Stimulated activated CD4-positive, alpha-beta T cell treated with anti-CD3 and anti-CD28 coated beads, TNF-alpha, amount 100 ng/mL, for 24 hours (primary cell): ENCODE data around the gene TNC.

Experiments used
- DNase-seq, 3 experiments: peaks; one replicate each; pipeline ENCODE4 v3.0.0-alpha.2; 2020; ENCODE audit warnings: low read depth in 3 of 3

The TNC gene

DNA sequence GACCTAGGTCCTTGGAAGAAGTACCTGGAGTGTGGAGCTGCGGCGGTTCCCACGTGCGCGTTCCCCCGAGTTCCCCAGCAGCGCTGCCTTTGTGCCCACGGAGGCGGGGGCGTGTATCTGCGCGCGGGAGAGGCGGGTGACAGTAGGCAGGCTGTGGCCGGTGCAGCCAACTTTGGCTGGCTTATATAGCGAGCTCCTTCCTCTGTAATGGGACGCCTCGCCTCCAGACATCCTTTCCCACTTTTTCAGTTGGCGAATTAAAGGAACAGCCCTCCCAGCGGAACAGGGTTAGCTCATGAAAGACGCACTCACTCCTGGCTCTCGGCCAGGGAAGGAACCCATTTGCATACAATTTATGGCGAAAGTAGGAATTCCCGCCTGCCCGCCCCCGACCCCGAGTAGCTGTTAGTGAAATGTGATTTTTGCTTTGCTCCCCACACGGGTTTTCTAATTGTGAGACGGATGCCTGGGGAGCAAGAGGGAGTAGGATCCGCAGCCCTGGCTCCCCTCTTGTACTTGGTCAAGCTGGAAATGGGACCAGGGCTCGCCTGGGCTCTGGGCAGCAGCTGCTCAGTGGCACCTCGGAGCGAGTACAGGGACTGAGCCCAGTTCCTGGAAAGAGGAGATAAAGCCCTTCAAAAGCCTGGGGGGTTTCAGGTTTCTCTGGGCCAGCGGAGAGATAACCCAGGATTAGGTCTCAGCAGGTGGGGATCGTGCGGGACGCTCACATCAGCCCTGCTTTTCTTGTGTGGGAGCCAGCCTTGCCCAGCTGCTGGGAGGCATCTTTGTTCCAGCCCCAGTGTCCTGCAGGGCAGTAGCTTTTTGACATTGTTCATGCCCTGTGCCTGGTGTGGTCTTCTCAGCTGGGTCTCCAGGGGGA is at the start of gene TNC:
TSS of gene TNC (minus strand) at position 159 of the 880 bp plus-strand sequence. CDS start 27,139 bp downstream, outside the sequence.
- no peak for DNase-seq

DNA sequence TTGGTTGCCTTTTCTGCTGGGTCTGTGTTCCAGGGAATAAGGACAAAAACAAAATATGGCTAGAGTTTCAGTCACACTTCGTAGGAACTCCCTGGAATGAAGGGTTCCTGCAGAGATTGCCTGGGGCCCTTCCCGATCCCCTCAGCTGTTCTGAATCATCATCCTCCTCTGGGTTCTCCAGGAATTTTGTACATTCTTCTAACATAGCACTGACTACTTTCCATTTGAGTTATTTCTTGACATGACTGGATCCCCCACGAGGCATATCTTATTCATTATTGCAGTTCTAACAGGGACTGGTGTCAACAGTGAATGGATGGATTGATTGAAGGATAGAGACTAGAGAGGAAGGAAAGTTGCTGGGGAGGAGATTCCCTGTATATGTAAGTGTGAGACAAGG is 49.2 kb upstream of the TNC start:
- DNase-seq, result no peak

DNA sequence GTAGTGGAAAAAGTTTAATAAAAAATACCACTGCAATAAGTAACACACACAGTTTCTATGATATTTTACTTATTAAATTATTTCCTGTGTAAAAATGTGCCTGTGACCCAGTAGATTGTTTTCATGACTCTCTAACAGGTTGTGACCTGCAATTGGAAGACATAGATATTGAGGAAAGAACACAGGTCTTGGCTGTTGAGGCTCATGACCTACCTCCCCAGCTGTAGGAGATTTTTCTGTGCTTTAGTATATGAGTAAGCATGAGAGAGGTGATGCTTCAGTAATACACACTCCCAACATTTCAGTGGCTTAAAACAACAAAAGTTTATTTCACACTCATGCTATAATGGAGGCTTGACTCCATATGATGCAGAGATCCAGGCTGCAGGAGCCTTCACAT is 47.3 kb upstream of the TNC start:
- DNase-seq, result no peak

DNA sequence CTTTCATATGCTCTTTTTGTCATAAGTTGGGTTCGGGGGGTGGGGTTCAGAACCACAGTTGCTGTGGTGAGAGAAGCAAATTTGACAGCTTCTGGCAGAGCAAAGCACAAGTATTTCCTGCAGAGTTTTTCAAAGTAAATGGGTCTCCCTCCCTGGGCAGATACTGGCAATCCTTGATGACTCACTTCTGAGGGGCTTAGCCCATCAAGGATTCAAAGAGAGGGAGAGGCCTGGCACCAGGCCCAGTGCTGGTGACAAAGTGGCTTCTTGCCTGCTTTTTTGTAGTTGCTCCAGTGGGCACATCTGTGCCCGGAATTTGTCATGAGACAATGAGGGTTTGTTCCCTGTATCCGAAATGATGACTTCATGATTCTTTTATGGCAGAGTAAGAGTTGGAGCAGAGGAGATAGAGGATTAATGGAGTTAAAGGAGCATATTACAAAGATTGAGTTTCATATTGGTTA is 46.6 kb upstream of the TNC start:
- no peak for DNase-seq

DNA sequence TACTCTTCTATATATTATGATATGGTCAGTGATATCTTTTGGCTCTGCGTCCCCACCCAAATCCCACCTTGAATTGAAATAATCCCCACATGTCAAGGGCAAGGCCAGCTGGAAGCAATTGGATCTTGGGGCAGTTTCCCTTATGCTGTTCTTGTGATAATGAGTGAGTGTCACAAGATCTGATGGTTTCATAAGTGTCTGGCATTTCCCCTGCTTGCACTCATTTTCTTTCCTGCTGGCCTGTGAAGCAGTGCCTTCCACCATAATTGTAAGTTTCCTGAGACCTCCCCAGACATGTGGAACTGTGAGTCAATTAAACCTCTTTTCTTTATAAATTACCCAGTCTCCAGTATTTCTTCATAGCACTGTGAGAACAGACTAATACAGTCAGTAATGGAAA is 45.0 kb upstream of the TNC start:
- DNase-seq, result no peak

DNA sequence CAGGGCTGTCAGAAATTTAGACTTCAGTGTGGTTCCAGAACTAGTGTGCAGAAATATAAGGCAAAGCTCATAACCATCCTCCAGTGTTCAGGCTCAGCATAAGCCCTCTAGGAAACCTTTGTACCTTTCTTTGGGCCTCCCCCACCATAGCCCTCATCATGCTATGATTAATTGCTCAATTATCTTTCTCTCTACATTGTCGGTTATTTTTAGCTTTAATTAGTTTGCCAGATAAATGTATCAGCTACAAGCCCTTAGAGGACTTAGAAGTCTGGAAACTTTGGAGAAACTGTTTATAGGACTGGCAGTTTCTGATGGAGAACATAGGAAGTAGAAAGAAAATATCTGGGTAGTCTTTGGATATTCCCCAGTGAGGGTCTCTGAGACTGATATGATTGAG is 43.5 kb upstream of the TNC start:
- DNase-seq, result no peak

DNA sequence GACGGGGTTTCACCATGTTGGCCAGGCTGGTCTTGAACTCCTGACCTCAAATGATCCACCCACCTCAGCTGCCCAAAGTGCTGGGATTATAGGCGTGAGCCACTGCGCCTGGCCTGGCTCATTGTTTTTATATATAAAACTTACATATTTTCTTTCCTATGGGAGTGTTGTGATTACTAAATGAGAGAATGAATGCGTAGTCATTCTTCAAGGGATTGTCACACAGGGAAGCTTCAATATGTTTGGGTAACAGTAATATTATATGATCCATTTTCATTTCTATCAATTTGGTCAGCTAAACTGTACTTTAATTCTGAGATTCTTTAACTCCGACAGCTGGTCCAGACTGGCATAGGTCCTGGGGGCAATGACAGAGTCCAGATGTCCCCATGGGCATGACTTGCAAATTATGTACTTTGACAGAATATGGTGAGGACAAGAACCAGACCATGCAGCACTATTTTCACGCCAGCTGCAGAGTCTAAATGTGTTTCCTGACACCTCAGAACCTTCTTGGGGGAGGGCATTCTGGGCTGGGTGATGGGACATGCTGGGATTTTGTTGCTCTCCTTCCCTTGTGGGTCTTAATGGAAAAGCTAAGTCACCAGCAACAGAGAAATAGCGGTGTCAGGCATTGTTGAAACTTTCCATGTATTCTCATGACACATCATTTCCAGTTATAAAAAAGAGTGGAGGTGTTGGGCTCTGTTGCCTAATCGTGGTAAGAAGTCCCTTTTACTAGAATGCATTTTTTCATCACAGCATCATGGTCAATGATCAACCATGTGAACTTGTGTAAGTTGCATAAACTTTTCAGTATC is 40.9 kb upstream of the TNC start:
- no peak for DNase-seq

DNA sequence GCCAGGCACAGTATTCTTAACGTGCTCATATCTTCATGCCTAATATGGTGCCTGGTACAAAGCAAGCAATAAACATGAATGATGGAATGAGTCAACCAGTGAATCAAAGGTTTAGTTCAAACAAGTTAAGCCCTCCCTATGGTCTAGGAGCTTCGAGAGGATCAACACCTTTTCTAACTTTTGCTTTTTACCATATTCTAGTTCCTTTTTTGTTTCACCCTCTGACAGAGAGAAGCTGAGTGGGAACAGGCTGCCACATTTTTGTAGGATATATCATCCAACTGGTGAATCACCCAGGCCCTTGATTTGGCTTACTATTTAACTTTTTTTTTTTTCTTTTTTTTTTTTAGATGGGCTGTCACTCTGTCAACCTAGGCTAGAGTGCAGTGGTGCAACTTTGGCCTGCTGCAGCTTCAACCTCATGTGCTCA is 39.3 kb upstream of the TNC start:
- no peak for DNase-seq

DNA sequence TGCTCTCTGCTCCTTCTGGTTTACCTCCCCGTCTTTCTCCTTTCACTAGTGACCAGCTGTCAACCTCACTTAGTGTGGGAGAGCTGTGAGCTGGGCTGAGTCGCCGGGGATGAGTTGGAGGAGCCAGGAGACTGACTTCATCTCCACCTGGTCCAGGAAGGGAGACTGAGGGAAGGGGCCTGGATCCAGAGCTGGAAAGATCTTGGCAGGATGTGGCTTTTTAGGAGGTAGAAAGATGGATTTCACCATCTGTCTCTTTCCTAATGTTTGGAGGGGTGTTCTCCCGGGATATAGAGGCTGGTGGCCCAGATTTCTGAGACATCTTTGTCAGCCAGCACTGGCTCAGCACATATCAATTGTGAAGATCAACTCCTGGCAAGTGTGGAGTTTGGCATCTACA is 37.1 kb upstream of the TNC start:
- no peak for DNase-seq

DNA sequence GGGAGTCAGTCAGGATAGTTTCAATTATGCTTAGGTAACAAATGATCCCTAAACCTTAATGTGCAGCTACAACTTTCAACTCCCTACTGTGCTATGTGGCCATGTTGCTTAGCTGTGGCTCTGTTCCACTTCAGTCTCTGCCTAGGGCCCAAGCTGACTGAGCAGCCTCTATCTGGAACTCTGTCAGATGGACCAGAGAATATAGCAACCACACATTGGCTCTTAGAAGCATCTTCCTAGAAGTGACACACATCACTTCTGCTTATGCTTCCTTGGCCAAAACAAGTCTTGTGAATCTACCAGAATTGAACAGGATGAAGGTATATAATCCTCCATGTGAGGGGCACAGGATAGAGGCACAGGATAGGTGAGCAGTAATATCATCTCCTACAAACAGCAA is 36.7 kb upstream of the TNC start:
- no peak for DNase-seq

DNA sequence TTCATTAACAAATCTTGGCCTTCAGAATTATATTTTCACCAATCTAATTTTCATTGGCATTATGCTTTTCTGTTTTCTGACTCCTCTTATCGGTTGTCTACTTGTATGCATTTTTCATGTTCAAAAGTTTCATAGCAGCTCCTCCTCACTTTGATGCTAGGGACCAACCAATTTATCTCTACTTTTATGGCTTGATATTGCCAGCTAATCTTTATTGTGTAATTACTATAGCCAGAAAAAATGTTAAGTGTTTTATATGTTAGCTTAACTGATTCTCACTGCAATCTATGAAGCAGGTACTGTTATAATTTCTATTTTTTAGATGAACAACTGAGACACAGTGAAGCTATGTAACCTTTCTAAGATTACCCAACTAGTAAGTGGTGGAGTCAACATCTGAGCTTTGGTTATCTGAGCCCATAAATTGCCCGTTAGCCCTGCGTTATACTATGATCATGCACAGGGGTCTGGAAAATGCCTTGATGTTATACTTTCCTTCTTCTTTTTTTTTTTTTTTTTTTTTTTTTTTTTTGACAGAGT is 34.4 kb upstream of the TNC start:
- DNase-seq, result no peak

DNA sequence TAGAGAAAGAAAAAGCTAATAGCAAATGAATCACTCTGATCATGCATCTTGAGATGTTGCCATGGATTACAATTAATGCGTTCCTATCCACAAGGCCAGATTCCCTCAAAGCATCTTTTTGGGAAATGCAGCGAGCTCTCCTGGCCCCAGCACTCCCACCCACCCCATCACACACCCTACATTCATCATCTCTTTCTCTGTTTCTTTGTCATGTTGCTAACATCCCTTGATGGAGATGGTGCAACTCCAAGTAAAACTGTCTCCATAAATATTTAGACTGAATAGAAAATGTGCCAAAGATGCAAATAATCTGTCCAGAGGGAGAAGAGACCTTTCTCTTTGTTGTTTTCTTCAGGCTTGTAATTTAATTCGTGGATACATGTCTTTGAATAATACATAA is 30.8 kb upstream of the TNC start:
- no peak for DNase-seq

DNA sequence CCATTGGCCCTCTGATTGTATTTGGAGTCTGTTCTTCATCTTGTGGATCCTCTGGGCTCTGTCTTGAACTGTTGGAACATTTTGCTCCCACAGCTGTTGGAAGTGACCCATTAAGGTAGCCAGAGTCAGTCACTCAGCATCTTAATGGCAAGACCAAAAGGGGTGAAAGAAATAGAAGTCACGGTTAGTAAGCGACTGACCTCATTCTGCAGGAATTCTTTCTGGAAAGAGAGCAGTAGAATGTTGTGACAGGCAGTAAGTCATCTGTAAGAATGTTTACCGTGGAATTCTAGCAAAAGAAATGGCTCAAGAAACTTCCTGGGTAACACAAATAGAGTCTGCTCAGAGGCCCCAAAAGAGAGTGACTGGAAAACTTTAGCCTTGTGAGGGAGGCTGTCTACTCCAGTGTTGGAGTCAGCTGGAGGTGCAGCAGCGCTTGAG is 28.6 kb upstream of the TNC start:
- DNase-seq, result no peak

DNA sequence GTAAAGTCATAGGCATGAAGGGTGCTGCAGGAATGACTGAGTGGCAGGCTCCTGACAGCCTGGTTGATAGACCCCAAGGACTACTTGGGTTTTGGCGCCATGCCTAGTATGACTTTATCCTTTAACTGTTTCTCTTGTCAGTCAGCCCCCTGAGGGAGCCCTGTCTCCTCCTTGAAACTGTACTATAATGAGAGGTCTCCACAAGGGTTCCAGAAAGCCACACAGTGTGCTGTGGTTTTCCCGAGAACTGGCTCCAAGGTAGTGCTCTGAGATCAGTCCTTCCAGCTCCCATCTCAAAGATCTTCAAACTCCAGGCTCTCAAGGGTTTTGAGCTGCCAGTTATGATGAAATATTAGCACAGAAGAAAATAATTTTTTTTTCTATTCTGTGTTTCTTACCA is 26.7 kb upstream of the TNC start:
- no peak for DNase-seq

DNA sequence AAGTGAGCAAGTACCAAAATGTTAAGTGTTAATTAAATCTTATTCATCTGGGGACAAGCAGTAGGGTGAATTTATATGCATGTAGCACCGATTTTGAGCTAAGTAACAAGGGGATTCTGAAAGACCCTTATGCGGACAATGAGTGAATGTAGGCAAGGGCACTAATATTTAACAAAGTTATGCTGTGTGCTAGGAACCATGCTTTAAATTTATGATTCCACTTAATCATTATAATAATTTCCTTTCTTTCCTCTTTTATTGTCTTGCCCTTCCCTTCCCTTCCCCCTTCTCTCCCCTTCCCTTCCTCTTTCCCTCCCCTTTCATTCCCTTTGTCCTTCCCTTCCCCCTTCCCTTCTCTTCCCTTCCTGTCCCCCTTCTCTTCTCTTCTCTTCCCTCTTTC is 25.7 kb upstream of the TNC start:
- no peak for DNase-seq

DNA sequence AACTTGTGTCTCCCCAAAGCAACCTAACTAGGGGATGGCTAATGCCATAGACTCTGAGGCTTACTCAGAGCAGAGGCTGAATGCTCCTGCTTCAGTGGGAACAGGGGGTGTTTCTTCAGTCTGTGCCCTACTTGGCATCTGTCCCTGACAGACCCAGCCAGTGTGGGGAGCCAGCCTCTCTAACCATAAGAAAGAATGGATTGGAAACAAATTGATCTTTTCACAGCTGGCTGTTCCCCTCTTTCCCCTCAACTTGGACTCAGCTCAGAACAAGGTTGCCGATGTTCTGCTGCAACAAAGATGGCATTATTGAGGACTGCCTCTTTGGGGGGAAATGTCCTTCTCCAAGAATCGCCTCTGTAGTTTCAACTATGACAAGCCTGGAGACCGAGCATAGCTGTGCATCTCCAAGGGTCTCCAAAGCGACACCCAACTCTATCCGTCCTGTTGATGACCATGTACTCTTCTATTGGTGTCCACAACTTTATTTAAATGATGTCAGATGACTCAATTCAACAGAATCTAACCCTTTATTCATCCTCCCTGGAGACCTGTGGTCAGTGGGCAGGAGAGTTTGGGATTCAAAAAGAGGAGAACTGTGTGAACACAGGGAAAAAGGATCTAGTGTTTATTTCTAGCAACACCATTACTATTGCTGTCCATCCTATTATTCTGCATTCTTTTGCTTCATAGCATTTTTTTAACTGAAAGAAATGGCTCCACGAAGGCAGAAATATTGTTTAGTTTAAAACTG is 24.7 kb upstream of the TNC start:
- DNase-seq, result no peak

DNA sequence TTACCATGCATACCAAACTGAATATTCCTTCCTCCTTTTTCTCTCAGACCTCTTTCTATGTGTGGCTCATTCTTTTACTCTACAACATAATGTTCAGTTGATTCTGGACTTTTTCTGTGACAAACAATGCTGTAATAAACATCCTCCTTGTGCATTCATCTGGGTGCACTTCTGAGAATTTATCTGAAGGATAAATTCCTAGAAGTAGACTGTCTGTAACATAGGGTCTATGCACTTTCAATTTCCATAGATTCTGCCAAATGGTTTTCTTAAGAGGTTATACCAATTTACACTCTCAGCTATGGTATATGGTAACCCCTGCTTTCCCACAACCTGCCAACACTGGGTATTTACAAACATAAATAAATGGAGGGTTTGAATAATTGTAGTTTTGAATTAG is 24.1 kb upstream of the TNC start:
- DNase-seq, result no peak

DNA sequence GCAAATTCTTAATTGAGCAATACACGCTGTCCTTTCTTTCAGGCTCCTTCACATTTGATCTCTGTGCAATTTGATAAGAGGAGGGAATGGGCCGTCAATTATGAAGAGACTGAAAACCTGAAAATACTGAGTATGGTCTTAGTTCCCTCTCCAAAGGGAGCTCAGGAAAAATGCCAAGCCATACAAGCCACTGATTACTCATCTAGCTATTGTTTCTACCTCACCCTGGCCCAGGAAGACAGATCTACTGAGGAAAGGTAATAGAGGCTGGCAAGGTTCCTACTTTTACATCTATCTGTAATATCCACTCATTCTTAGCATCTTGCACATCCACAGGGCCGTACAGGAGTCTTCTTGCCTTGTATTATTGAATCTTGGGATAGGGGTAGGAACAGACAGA is 23.7 kb upstream of the TNC start:
- no peak for DNase-seq

DNA sequence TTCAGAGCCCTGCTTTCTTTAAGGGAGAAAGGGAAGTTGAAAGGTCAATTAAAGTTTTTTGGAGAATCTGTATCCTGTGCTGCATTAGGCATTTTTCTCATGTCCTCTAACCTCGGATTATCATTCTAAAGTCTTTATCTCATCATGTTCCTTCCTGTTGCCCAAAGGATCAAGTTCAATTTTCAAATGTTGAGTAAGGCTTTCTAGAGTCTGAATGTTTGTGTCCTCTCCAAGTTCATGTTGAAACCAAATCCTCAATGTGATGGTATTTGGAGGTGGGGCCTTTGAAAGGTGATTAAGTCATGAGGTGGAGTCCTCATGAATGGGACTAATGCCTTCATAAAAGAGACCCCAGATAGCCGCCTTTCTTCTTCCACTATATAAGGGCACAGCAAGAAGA is 20.2 kb upstream of the TNC start:
- DNase-seq, result no peak

DNA sequence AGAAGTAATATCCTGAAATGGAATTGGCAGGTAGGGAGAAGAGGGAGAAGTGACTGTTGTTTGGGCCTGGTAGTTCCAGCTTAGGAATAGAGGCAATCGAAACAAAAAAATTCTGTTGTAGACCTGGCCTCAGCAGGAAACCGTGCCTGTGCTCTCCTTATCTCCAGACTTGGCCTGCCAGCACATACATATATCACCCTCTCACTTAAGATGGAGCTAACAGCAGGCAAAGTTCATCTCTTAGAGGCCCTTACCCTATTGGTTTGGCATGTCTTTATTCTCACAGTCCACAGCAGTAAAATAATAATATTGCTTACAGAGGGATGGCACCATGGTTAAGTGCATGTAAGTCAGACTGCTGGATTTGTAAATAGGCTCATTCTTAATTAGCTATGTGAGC is 19.6 kb upstream of the TNC start:
- no peak for DNase-seq

DNA sequence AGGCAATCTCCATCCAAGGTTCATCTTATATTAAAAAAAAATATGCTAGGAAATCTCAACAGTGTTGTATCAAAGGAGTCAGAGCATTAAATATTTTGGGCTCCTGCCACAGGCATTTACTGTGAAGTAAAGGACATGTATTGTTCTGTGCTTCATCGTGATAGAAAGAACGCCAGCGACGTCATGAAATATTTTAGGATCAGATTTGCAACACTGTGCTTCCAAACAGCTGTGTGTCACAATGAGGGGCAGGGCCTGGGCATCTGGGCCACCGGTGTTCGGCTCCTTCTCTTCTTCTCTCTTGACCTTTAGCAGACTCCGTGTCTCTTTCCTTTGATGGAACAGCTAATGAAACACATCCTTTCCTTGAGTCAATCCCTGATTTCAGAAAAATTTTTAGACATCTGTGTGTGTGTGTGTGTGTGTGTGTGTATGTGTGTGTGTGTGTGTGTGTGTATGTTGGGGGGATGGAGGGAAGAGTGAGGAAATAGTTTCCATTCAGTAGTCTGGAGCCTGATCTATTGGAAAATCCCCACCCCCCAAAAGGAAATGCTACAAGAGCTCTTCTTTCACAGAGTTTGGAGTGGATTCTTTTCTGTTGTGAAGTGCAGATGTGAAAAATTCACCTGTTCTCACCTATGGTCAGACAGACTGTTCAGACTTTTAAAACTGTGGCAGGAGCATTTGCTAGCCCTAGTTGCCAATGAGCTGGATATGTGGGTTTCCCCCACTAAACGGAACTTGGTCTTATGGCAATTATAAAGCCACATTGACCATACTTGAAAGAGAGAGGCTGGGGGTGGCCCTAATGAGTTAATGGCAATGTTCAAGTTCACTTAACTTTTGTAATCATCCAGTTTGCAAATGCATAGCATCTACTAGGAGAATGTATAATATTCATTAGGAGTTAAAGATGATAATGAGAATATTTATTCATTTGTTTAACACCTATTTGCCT is 18.1 kb upstream of the TNC start:
- no peak for DNase-seq
